COR-L47 (cell line): Measurements from ENCODE around the gene INSR.

Source experiments
- DNase-seq: peaks from one replicate; lab custom pipeline; 2025; lab: John Stamatoyannopoulos, UW

The INSR gene

GRCh38 chr19:7098701-7099596 is 195.3 kb downstream of the INSR start:
- DNase-seq, result peak; percentile 85

DNA sequence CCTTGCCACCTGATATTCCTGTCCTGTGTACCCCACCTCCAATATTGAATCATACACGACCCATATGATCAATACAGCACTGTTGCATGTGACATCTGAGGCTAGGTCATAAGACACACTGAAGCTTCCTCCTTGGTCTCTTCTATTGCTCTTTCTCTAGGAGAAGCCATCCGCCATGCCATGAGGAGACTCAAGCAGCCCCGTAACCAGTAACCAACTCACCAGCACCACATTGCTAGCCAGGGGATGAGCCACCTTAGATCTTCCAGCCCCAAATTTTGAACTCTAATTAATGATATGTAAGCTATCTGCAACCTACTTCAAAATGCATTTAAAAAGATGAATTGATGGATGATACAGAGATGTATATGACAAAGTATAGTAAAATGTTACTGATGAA is 196.1 kb downstream of the INSR start:
- DNase-seq, result no peak

DNA sequence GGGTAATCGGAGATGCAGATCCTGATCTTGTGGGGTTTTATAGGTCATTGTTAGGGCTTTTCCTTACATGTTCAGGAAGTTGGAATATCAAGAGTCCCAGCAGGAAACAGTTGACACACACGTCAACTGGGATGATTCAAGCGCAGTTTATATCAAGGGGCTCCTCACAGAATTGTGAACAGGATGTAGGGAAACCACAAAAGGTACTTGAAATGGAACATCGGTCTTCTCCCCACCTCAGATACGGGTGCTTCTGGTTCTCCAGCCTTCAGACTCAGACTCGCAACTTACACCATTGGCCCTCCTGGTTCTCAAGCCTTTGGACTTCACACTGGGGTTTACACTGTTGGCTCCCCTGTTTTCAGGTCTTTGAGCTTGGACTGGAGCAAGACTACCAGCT is 205.2 kb downstream of the INSR start:
- no peak for DNase-seq

DNA sequence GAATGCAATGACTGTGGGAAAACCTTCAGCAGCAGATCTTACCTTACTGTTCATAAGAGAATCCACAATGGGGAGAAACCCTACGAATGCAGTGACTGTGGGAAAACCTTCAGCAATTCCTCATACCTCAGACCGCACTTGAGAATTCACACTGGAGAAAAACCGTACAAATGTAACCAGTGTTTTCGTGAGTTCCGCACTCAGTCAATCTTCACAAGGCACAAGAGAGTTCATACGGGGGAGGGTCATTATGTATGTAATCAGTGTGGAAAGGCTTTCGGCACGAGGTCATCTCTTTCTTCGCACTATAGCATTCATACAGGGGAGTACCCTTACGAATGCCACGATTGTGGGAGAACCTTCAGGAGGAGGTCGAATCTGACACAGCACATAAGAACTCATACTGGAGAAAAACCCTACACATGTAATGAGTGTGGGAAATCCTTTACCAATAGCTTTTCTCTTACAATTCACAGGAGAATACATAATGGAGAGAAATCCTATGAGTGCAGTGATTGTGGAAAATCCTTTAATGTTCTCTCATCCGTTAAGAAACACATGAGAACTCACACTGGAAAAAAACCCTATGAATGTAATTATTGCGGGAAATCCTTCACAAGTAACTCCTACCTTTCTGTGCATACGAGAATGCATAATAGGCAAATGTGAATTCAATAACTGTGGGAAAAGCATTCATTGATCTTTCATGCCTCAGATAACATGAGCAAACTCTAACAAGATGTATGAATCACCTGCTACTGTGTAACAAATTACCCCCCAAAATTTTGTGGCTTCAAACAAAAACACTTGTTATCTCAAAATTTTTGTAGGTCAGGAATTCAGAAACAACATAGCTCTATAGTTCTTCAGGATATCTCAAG is 210.9 kb downstream of the INSR start:
- no peak for DNase-seq

- DNase-seq, result no peak
Observed at GRCh38 chr19:7078008-7078407, 216.2 kb downstream of the INSR start.

DNA sequence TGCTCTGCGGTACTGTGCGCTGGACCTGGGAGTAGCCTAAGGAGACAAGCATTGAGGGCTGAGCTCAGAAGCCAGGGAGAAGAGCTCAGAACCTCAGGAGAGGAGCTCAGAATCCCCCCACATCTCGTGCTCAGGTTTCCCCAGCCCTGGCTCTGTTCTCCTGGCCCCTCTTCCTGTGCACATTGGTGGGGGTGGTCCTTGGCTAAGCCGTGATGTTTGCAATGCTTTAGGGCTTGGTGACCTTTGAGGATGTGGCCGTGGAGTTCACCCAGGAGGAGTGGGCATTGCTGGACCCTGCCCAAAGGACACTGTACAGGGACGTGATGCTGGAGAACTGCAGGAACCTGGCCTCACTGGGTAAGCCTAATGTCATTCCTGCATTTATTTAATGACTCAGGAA is 218.1 kb downstream of the INSR start:
- no peak for DNase-seq

DNA sequence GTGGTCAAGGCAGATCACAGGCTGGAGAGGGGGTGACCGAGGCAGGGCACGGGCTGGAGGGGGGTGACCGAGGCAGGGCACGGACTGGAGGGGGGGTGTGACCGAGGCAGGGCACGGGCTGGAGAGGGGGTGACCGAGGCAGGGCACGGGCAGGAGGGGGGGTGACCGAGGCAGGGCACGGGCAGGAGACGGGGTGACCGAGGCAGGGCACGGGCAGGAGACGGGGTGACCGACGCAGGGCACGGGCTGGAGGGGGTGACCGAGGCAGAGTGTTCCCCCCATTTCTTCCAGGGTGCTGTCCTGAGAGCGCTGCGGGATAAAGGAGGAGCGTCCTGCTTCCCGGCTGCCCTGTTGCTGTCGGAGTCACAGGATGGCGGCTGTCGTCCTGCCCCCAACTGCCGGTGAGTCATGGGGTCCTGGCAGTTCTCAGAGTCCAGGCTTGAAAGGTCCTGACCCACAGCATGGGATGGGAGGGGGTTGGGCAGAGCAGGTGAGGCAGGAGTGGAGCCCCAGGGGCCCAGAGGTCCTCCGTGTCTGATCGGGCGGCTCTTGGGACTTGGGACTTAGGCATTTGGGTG is 219.4 kb downstream of the INSR start:
- DNase-seq, result no peak

DNA sequence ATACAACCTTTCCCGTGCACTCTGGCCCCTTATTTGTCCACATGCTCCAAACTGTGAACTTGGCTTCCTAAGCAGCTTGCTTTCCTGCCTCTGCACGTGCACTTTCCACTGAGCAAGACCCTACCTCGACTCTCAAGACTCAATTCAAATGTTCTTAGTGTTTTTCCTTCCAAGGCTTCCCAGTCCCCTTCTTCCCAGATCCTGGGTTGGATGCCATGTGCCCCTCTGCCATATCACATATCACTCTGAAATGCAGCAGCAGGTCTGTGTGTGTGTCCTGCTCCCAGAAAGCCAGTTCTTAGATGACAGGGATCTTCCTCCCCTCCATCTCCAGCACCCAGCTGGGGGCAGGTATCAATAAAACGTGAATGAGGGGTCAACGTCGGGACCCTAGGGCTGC is 221.7 kb downstream of the INSR start:
- DNase-seq, result no peak

GRCh38 chr19:7069904-7070226 is 224.3 kb downstream of the INSR start:
- no peak for DNase-seq

DNA sequence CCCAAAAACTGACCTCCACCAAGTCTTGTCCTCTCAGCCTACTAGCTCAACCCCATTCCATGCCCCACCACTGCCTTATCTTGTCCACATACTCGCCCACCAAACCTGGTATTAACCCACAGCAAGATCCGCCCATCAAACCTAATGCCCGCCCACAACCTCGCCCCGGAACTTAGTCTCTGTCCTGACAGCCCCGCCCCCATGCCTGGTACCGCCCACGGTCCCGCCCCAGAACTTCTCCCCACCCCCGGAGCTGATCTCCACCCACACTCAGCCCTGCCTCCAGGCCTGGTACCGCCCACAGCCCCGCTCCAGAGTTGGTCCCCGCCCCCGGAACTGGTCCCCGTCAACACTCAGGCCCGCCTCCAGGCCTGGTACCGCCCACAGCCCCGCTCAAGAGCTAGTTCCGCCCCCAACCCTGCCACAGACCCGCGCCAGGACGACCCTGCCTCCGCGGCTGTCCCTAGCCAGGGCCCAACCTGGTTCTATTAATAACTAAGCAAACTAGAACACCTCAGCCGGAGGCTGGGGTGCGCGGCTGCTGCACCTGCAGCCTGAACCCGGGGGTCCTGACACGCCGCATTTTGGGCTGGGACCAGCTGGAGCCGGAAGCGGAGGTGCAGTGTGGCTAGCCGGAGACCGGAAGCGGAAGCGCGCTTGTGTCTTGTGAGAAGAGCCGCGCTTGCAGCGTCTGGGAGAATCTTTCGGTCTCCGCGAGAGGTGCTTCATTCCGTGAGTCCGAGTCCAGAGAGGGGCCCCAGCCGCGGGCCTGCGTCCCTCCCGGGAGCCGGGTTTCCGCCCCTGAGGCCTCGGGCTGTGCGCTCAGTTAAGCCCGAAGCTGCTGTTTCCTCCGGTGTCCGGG is 224.9 kb downstream of the INSR start, which contains the start of gene ZNF557:
Gene ZNF557 (plus strand): TSS at position 662 of the 862 bp plus-strand sequence. CDS start 5,372 bp downstream, outside the sequence.
- peak; percentile 95 for DNase-seq

- no peak for DNase-seq
Observed at GRCh38 chr19:7068599-7068998, 225.6 kb downstream of the INSR start.

GRCh38 chr19:7067716-7068115 is 226.5 kb downstream of the INSR start:
- no peak for DNase-seq

GRCh38 chr19:7067122-7067521 is 227.1 kb downstream of the INSR start:
- peak; percentile 17 for DNase-seq

DNA sequence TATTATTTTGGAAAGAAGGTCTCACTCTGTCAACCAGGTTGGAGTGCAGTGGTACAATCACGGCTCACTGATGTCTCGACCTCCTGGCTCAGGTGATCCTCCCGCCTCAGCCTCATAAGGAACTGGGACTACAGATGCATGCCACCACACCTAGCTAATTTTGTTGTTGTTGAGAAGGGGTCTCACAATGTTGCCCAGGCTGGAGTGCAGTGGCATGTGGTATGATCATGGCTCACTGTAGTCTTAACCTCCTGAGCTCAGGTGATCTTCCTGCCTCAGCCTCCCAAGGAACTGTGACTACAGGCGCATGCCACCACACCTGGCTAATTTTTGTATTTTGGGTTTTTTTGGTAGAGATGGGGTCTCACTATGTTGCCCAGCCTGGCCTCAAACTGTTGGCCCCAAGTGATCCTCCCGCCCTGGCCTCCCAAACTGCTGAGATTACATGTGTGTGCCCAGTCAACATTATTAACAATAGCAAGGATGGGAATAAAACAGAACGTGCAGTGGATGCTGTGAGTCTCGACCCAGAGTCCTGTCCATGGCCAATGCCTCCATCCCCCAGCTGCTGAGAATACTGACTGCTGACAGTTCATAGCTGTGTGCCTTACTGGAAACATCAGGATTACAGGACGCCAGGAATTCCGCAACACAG is 230.3 kb downstream of the INSR start:
- DNase-seq, result no peak

DNA sequence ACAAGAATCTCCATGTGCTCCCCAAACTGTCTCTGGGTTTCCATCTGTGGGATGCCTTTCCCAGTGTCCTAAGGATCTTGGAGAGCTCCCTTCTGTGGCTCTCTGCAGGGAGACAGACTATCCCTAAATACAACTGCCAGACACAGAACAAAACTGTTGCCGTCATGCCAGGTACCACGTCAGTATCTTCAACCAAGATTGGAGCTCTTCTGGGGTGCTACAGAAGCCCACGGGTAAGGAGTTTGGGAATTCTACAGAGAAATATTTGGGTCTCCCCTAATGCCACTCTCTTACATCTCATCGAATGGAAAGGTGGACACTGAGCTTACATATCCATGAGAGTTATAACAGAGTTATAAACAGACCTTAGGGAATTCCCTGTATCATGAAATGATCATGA is 230.9 kb downstream of the INSR start:
- DNase-seq, result no peak
